K562 (cell line): ENCODE results near the gene ATP5MC3. TPM values are rescaled to one million over a fixed set of nuclear protein-coding genes. Genes with fewer than 3 reads are reported as not detected.

ENCODE experiments used
- ATAC-seq: fragments of 200-7000 bp; cut with Tn5 transposase; 3 replicates; pipeline ENCODE4 v1.9.1; 2020; ENCODE audit warnings: moderate library complexity
- BruUV-seq: library from RNA; stranded (reverse); fragments of 400-500 nt; replicated peaks from 2 replicates; lab custom pipeline; 2021; lab: Mats Ljungman, UMichigan
- CTCF ChIA-PET: fragments of 300-600 bp; formaldehyde crosslinking; extraction: SDS; loops from one replicate; lab custom pipeline; 2021; ENCODE audit warnings: low intra/inter-chr PET ratio; lab: Yijun Ruan, JAX
- POLR2A ChIA-PET: fragments of 300-600, 350-650 bp; sonication (Branson Sonifier 250); formaldehyde crosslinking; extraction: SDS; loops from one replicate; lab custom pipeline; 2021; ENCODE audit warnings: antibody characterized with exemption, inconsistent platforms; lab: Yijun Ruan, JAX
- DNase-seq, 4 experiments: peaks; one replicate each; pipeline versions ENCODE4 v3.0.0 to v3.0.0-alpha.2; 2011 to 2018; ENCODE audit warnings: low spot score in 3 of 4, mixed read lengths in 3 of 4; ENCODE audit errors: extremely low read depth in 1 of 4
- FAIRE-seq: peaks from 2 replicates; lab custom pipeline; 2011; peaks lifted over from hg19 to GRCh38; lab: Jason Lieb, UNC
- H2AFZ ChIP-seq: 2 replicates; pipeline ENCODE4 v1.6.0; 2011; ENCODE audit warnings: low read depth, low read length, control low read depth, inconsistent platforms
- H3K27ac ChIP-seq: fragments of 200-600 bp; 3 replicates; pipeline ENCODE4 v1.8.0; 2011; ENCODE audit warnings: low read depth, mild to moderate bottlenecking, control low read depth, inconsistent platforms, low read length, moderate library complexity, mixed read lengths; ENCODE audit errors: extremely low read depth
- H3K27me3 ChIP-seq, 2 experiments: fragments of 300-600 bp in 1 of 2; 2 replicates in 1 of 2; 3 replicates in 1 of 2; pipeline versions ENCODE4 v1.6.0 to v1.8.0; 2011; ENCODE audit warnings: inconsistent platforms in 2 of 2, low read length in 2 of 2, mild to moderate bottlenecking in 1 of 2, mixed read lengths in 1 of 2, moderate library complexity in 1 of 2; ENCODE audit not compliant: control insufficient read depth in 2 of 2, insufficient read depth in 2 of 2
- H3K36me3 ChIP-seq: fragments of 300-600 bp; 3 replicates; pipeline ENCODE4 v1.8.0; 2011; ENCODE audit warnings: mild to moderate bottlenecking, low read length, inconsistent platforms; ENCODE audit not compliant: control insufficient read depth, insufficient read depth
- H3K4me1 ChIP-seq, 2 experiments: fragments of 200-600 bp in 1 of 2; replicated peaks in 1 of 2; 2 replicates in 1 of 2; 3 replicates in 1 of 2; pipeline versions ENCODE4 v1.5.1 to v1.8.0; 2011; ENCODE audit warnings: inconsistent platforms in 2 of 2, low read length in 2 of 2, mild to moderate bottlenecking in 1 of 2, mixed read lengths in 1 of 2, moderate library complexity in 1 of 2; ENCODE audit not compliant: control insufficient read depth in 2 of 2, insufficient read depth in 2 of 2
- H3K4me2 ChIP-seq: 2 replicates; pipeline ENCODE4 v1.6.1; 2011; ENCODE audit warnings: low read length, control low read depth, inconsistent platforms, mixed read lengths; ENCODE audit not compliant: insufficient read depth
- H3K4me3 ChIP-seq: fragments of 200-600 bp; sonication (generic), shearing (Covaris generic); 2 replicates; pipeline ENCODE4 v1.5.1; 2016; ENCODE audit warnings: control low read depth, inconsistent platforms
- H3K79me2 ChIP-seq: fragments of 200-600 bp; 3 replicates; pipeline ENCODE4 v1.8.0; 2011; ENCODE audit warnings: low read length, inconsistent platforms; ENCODE audit not compliant: control insufficient read depth, insufficient read depth
- H3K9ac ChIP-seq, 2 experiments: 2 replicates each; pipeline versions ENCODE4 v1.6.0 to v1.6.1; 2011; ENCODE audit warnings: low read depth in 2 of 2, low read length in 2 of 2, control low read depth in 1 of 2, inconsistent platforms in 1 of 2, mild to moderate bottlenecking in 1 of 2, mixed read lengths in 1 of 2; ENCODE audit not compliant: insufficient read depth in 1 of 2
- H3K9me1 ChIP-seq: one replicate; pipeline ENCODE4 v1.6.0; 2011; ENCODE audit warnings: inconsistent platforms, mild to moderate bottlenecking, low read length, moderate library complexity; ENCODE audit not compliant: control insufficient read depth, insufficient read depth
- H3K9me3 ChIP-seq: replicated peaks from 2 replicates; pipeline ENCODE4 v1.5.1; 2011; ENCODE audit warnings: low read depth, low read length, inconsistent platforms; ENCODE audit not compliant: control insufficient read depth, insufficient read depth
- H4K20me1 ChIP-seq: replicated peaks from 2 replicates; pipeline ENCODE4 v1.6.1; 2011; ENCODE audit warnings: low read length, inconsistent platforms, mixed read lengths; ENCODE audit not compliant: control insufficient read depth, insufficient read depth
- ASH1L ChIP-seq: fragments of 450-650 bp; IDR thresholded peaks from 2 replicates; pipeline ENCODE4 v1.6.1; 2018; ENCODE audit warnings: borderline replicate concordance, mild to moderate bottlenecking, low read depth; ENCODE audit not compliant: partially characterized antibody
- BRF1 ChIP-seq: IDR thresholded peaks from 3 replicates; pipeline ENCODE4 v1.6.1; 2011; ENCODE audit warnings: borderline replicate concordance, mild to moderate bottlenecking; ENCODE audit not compliant: insufficient read length; ENCODE audit errors: extremely low read depth
- EP400 ChIP-seq: fragments of 450-650 bp; IDR thresholded peaks from 2 replicates; pipeline ENCODE4 v1.6.1; 2017; ENCODE audit warnings: antibody characterized with exemption, mild to moderate bottlenecking, moderate library complexity
- MECOM ChIP-seq: fragments of 250-450 bp; sonication (Bioruptor Pico); IDR thresholded peaks from 2 replicates; pipeline ENCODE4 v1.8.0; 2022; ENCODE audit warnings: inconsistent platforms
- RFX5 ChIP-seq: IDR thresholded peaks from 2 replicates; pipeline ENCODE4 v1.6.1; 2011; ENCODE audit warnings: low read depth, mild to moderate bottlenecking, improper control_type of control experiment, low read length
- XRCC4 ChIP-seq: IDR thresholded peaks from one replicate; pipeline ENCODE4 v1.6.1; 2011; ENCODE audit not compliant: insufficient read depth, insufficient read length; ENCODE audit errors: extremely low read depth
- XRCC5 ChIP-seq: fragments of 200-400 bp; formaldehyde crosslinking; IDR thresholded peaks from 2 replicates; pipeline ENCODE4 v1.6.1; 2017; ENCODE audit warnings: low read depth, mild to moderate bottlenecking, low read length
- ZBTB11 ChIP-seq, 3 experiments: fragments of 200-800 bp in 1 of 3; fragments of 250-450 bp in 1 of 3; fragments of 450-650 bp in 1 of 3; sonication (Bioruptor Pico) in 1 of 3; sonication (Bioruptor generic) in 1 of 3; formaldehyde crosslinking in 1 of 3; IDR thresholded peaks; 2 replicates each; pipeline versions ENCODE4 v1.6.1 to v1.8.0; 2016 to 2022; ENCODE audit warnings: mild to moderate bottlenecking in 2 of 3, missing genetic modification characterization in 2 of 3, missing compliant biosample characterization in 1 of 3, moderate library complexity in 1 of 3
- ZNF146 ChIP-seq: IDR thresholded peaks from one replicate; pipeline ENCODE4 v1.6.1; 2018; ENCODE audit warnings: missing compliant biosample characterization; ENCODE audit not compliant: unreplicated experiment
- ZNF277 ChIP-seq: fragments of 250-450 bp; sonication (Bioruptor Pico); IDR thresholded peaks from 2 replicates; pipeline ENCODE4 v1.8.0; 2022; ENCODE audit warnings: inconsistent platforms, mild to moderate bottlenecking, moderate library complexity, borderline replicate concordance
- ZNF347 ChIP-seq: fragments of 450-650 bp; formaldehyde crosslinking; IDR thresholded peaks from 2 replicates; pipeline ENCODE4 v1.4.0; 2020; ENCODE audit warnings: low read depth, mild to moderate bottlenecking, moderate library complexity
- ZNF398 ChIP-seq: fragments of 250-450 bp; sonication (Bioruptor Pico); IDR thresholded peaks from 2 replicates; pipeline ENCODE4 v1.8.0; 2021; ENCODE audit warnings: moderate library complexity, mild to moderate bottlenecking, inconsistent platforms
- ZNF583 ChIP-seq: fragments of 250-450 bp; sonication (Bioruptor Pico); IDR thresholded peaks from 2 replicates; pipeline ENCODE4 v1.4.0; 2020
- ZSCAN32 ChIP-seq: fragments of 450-650 bp; formaldehyde crosslinking; IDR thresholded peaks from 2 replicates; pipeline ENCODE4 v1.4.0; 2020; ENCODE audit warnings: mild to moderate bottlenecking, moderate library complexity
- WGBS: fragments of 100-300 bp; shearing (Covaris generic); methylation state at CpG from one replicate; pipeline ENCODE4 v1.1.6; 2016; ENCODE audit warnings: low coverage, mixed read lengths; ENCODE audit not compliant: insufficient coverage; ENCODE audit errors: missing lambda C conversion rate; 5-methylcytosine and 5-hydroxymethylcytosine counted together
- in situ Hi-C: fragments of 300-500 bp; cut with MboI; formaldehyde crosslinking; loops from 4 replicates; pipeline ENCODE4 v1.15.0; 2018; ENCODE audit warnings: inconsistent platforms, mixed read lengths
- intact Hi-C: fragments of 100-400 bp; cut with micrococcal nuclease; formaldehyde crosslinking; loops from 2 replicates; pipeline ENCODE4 v1.14.2; 2022
- polyA plus RNA-seq, 8 experiments: library from polyadenylated mRNA; depleted of rRNA in 4 of 8; stranded (reverse) in 5 of 8; unstranded in 3 of 8; fragments of >200 nt; fragmentation: Nextera tagmentation in 2 of 8; fragmentation: Illumina TruSeq in 1 of 8; extraction: Ambion mirVana in 2 of 8; extraction: Trizol in 1 of 8; gene quantifications; 2 replicates each; pipeline versions ENCODE4 v1.2.1 to v1.2.3, GENCODE V29; 2011 to 2014; ENCODE audit warnings: inconsistent platforms in 1 of 8, missing spikeins in 1 of 8
- total RNA-seq, 7 experiments: library from RNA; depleted of rRNA in 6 of 7; stranded (reverse); fragments of >200 nt in 6 of 7; fragmentation: Illumina TruSeq in 2 of 7; extraction: Trizol in 2 of 7; gene quantifications; 2 replicates each; pipeline versions ENCODE4 v1.2.1 to v1.2.3, GENCODE V29; 2011 to 2021; ENCODE audit warnings: low replicate concordance in 1 of 7
- TF ChIP-seq, protein P1 (sequence below): fragments of 450-650 bp; formaldehyde crosslinking; IDR thresholded peaks from 2 replicates; pipeline ENCODE4 v1.4.0; 2020; ENCODE audit warnings: mild to moderate bottlenecking, moderate library complexity

Gene ATP5MC3
- total and polyA plus RNA-seq, 9 of the 15 experiments (the other 6 are each of a cell fraction or from before 2014, with no cell fraction given), result 423 to 2,565 (median 1,012) TPM

DNA sequence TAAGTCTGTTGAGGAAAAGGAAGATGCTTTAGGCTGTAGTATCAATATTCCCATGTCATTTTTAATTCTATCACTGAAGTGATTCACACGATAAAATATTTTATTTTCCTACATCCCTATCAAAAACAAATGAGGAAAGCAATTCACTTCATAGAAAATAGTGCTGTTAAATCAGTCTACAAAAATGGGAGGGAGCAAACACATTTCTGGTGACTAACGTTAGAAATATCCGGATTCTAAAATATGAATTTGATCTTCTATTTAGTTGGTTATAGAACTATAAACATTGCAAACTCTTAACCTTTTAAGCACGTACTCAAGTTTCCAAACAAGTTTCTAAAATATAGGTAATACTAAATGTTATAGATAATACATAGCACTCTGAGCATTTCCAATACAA, 34.3 kb downstream of the ATP5MC3 start:
- H3K9me3 ChIP-seq, result no peaks in the 10 kb centered on the region
- no peak overlapping the region for H3K9ac ChIP-seq
- intact Hi-C loops, result no loop called here
- H3K27me3 ChIP-seq, result no peaks in the 10 kb centered on the region
- peaks cover 81% of the 10 kb centered on the region for H3K36me3 ChIP-seq
- no peak overlapping the region for H2AFZ ChIP-seq
- 88% methylated on average over 4 of the region's 4 CpGs for WGBS
- CTCF ChIA-PET, result no interaction called here
- H3K4me1 ChIP-seq, result peaks cover 0 to 9% of the 10 kb centered on the region in 2 experiments; a peak in 3 of 5 replicates
- H3K4me3 ChIP-seq, result no peak overlapping the region
- H3K4me2 ChIP-seq, result no peak overlapping the region
- DNase-seq (no peak), FAIRE-seq (no peak), ATAC-seq (no peak)
- no peak overlapping the region for H3K27ac ChIP-seq
- POLR2A ChIA-PET, result no interaction called here
- peaks cover 100% of the 10 kb centered on the region for H3K79me2 ChIP-seq
- no TSS peak for BruUV-seq
- H4K20me1 ChIP-seq, result peaks cover 7% of the 10 kb centered on the region; the same call in 1 of the 2 replicates
- H3K9me1 ChIP-seq, result no peaks in the 10 kb centered on the region
- in situ Hi-C loops, result no loop called here
- no peak for TF ChIP-seq ASH1L
- TF ChIP-seq EP400, result no peak
- no peak for TF ChIP-seq ZBTB11 (CRISPR knock-in tag; IDR thresholded peaks at IDR 0.05)
- TF ChIP-seq, protein P1, sequence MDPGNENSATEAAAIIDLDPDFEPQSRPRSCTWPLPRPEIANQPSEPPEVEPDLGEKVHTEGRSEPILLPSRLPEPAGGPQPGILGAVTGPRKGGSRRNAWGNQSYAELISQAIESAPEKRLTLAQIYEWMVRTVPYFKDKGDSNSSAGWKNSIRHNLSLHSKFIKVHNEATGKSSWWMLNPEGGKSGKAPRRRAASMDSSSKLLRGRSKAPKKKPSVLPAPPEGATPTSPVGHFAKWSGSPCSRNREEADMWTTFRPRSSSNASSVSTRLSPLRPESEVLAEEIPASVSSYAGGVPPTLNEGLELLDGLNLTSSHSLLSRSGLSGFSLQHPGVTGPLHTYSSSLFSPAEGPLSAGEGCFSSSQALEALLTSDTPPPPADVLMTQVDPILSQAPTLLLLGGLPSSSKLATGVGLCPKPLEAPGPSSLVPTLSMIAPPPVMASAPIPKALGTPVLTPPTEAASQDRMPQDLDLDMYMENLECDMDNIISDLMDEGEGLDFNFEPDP (CRISPR knock-in tag), result no peak
- TF ChIP-seq ZNF146, result no peak
- no peak for TF ChIP-seq ZSCAN32 (CRISPR knock-in tag)
- no peak for TF ChIP-seq MECOM (CRISPR knock-in tag)
- TF ChIP-seq RFX5, result no peak
- TF ChIP-seq BRF1, result no peak
- TF ChIP-seq ZNF347, result no peak
- no peak for TF ChIP-seq ZNF583
- no peak for TF ChIP-seq XRCC4
- no peak for TF ChIP-seq ZNF277 (CRISPR knock-in tag)
- no peak for TF ChIP-seq ZNF398
- no peak for TF ChIP-seq XRCC5
